ENCODE measurements around the gene C9orf72.

The C9orf72 gene

GRCh38 chr9:27538647-27539046 is 34.6 kb downstream of the C9orf72 start:
- DNase-seq (ENCODE audit: low read depth), result no peak

GRCh38 chr9:27537756-27538155 is 35.5 kb downstream of the C9orf72 start:
- no peak for DNase-seq (ENCODE audit: low read depth)

- DNase-seq (ENCODE audit: low read depth), result no peak
Measured at GRCh38 chr9:27537027-27537435, 36.2 kb downstream of the C9orf72 start.

- DNase-seq (ENCODE audit: low read depth), result no peak
Measured at GRCh38 chr9:27536168-27536567, 37.1 kb downstream of the C9orf72 start.

GRCh38 chr9:27535701-27536118 is 37.6 kb downstream of the C9orf72 start:
- DNase-seq (ENCODE audit: low read depth), result no peak

- no peak for DNase-seq (ENCODE audit: low read depth)
Measured at GRCh38 chr9:27534658-27535209, 38.5 kb downstream of the C9orf72 start.

- no peak for DNase-seq (ENCODE audit: low read depth)
Measured at GRCh38 chr9:27534131-27534530, 39.1 kb downstream of the C9orf72 start.

GRCh38 chr9:27533311-27533710 is 40.0 kb downstream of the C9orf72 start:
- DNase-seq (ENCODE audit: low read depth), result no peak

- no peak for DNase-seq (ENCODE audit: low read depth)
Measured at GRCh38 chr9:27532046-27532445, 41.2 kb downstream of the C9orf72 start.

GRCh38 chr9:27530915-27531755 is 42.1 kb downstream of the C9orf72 start:
- DNase-seq (ENCODE audit: low read depth), result no peak

- no peak for DNase-seq (ENCODE audit: low read depth)
Measured at GRCh38 chr9:27529316-27530278, 43.7 kb downstream of the C9orf72 start, which contains the start of gene MOB3B. Gene MOB3B, minus strand, starts transcription at chr9:27529814. Its CDS starts 74,264 bp downstream, at chr9:27455550.

- DNase-seq (ENCODE audit: low read depth), result no peak
Measured at GRCh38 chr9:27528886-27529315, 44.4 kb downstream of the C9orf72 start.

GRCh38 chr9:27528076-27528885 is 45.0 kb downstream of the C9orf72 start:
- DNase-seq (ENCODE audit: low read depth), result no peak

- no peak for DNase-seq (ENCODE audit: low read depth)
Measured at GRCh38 chr9:27527702-27528075, 45.6 kb downstream of the C9orf72 start.

GRCh38 chr9:27524236-27524635 is 49.0 kb downstream of the C9orf72 start, which contains the start of gene IFNK:
Gene IFNK, plus strand, starts transcription at chr9:27524290. Its CDS starts 47 bp downstream, at chr9:27524337.
- DNase-seq (ENCODE audit: low read depth), result no peak

GRCh38 chr9:27523141-27523540 is 50.1 kb downstream of the C9orf72 start:
- no peak for DNase-seq (ENCODE audit: low read depth)

GRCh38 chr9:27520986-27521385 is 52.3 kb downstream of the C9orf72 start:
- DNase-seq (ENCODE audit: low read depth), result no peak

- DNase-seq (ENCODE audit: low read depth), result peak; percentile 56
Measured at GRCh38 chr9:27519466-27520465, 53.5 kb downstream of the C9orf72 start.

GRCh38 chr9:27518809-27519208 is 54.5 kb downstream of the C9orf72 start:
- DNase-seq (ENCODE audit: low read depth), result no peak

GRCh38 chr9:27518006-27518405 is 55.3 kb downstream of the C9orf72 start:
- no peak for DNase-seq (ENCODE audit: low read depth)
